GM20431 (cell line): ENCODE results near the gene SLC4A7.
"Not testable (repeated sequence)": the region's sequence is repeated elsewhere in the genome, so short reads cannot be mapped to it uniquely, and the experiment has no call there.

Source experiments
- in situ Hi-C: fragments of 300-500 bp; cut with MseI, MboI; formaldehyde crosslinking; loops from one replicate; pipeline ENCODE4 v1.15.0; 2020; ENCODE audit warnings: low sequenced_read_pairs; ENCODE audit not compliant: unreplicated experiment

SLC4A7 gene

GRCh38 chr3:27484015-27484844, at the start of gene SLC4A7:
Gene SLC4A7 (minus strand): TSS chr3:27484384. CDS start chr3:27484126, 258 bp downstream.
- in situ Hi-C loops, result no loop called here

GRCh38 chr3:27533261-27533607, 49.0 kb upstream of the SLC4A7 start:
- in situ Hi-C loops, result no loop called here

- in situ Hi-C loops, result no loop called here
Measured at GRCh38 chr3:27532426-27533260, 48.5 kb upstream of the SLC4A7 start.

GRCh38 chr3:27531193-27531751, 47.1 kb upstream of the SLC4A7 start:
- in situ Hi-C loops, result not testable (repeated sequence)

- in situ Hi-C loops, result no loop called here
Measured at GRCh38 chr3:27528791-27529190, 44.6 kb upstream of the SLC4A7 start.

GRCh38 chr3:27526614-27527315, 42.6 kb upstream of the SLC4A7 start:
- in situ Hi-C loops, result no loop called here

GRCh38 chr3:27521872-27522265, 37.7 kb upstream of the SLC4A7 start:
- in situ Hi-C loops, result no loop called here

- in situ Hi-C loops, result no loop called here
Measured at GRCh38 chr3:27521179-27521871, 37.1 kb upstream of the SLC4A7 start.

- in situ Hi-C loops, result no loop called here
Measured at GRCh38 chr3:27511724-27512422, 27.7 kb upstream of the SLC4A7 start.

- in situ Hi-C loops, result no loop called here
Measured at GRCh38 chr3:27509376-27509775, 25.2 kb upstream of the SLC4A7 start.

- in situ Hi-C loops, result no loop called here
Measured at GRCh38 chr3:27508424-27508823, 24.2 kb upstream of the SLC4A7 start.

GRCh38 chr3:27507515-27508266, 23.5 kb upstream of the SLC4A7 start:
- in situ Hi-C loops, result no loop called here

GRCh38 chr3:27507111-27507510, 22.9 kb upstream of the SLC4A7 start:
- in situ Hi-C loops, result no loop called here

GRCh38 chr3:27504749-27505148, 20.6 kb upstream of the SLC4A7 start:
- in situ Hi-C loops, result no loop called here

GRCh38 chr3:27503526-27503925, 19.3 kb upstream of the SLC4A7 start:
- in situ Hi-C loops, result no loop called here

- in situ Hi-C loops, result no loop called here
Measured at GRCh38 chr3:27501759-27502158, 17.6 kb upstream of the SLC4A7 start.

- in situ Hi-C loops, result no loop called here
Measured at GRCh38 chr3:27500986-27501385, 16.8 kb upstream of the SLC4A7 start.

GRCh38 chr3:27500035-27500434, 15.9 kb upstream of the SLC4A7 start:
- in situ Hi-C loops, result no loop called here

GRCh38 chr3:27494784-27495183, 10.6 kb upstream of the SLC4A7 start:
- in situ Hi-C loops, result no loop called here
